ENCODE data around the gene DEPP1.

DEPP1 gene

GRCh38 chr10:44930904-44931620, 47.5 kb downstream of the DEPP1 start:
- Histone ChIP-seq H3K9me3 (no peaks in the 10 kb centered on the region), H3K36me3 (no peaks in the 10 kb centered on the region), H3K27me3 (no peaks in the 10 kb centered on the region), H3K4me3 (no peak overlapping the region), H3K9ac (no peak overlapping the region), H4K20me1 (no peaks in the 10 kb centered on the region), H3K27ac (no peak overlapping the region), H3K4me1 (peaks cover 55% of the 10 kb centered on the region), H3K4me2 (no peak overlapping the region)
- TF ChIP-seq Cebpa-rat (IDR thresholded peaks at IDR 0.05): no peak

DNA sequence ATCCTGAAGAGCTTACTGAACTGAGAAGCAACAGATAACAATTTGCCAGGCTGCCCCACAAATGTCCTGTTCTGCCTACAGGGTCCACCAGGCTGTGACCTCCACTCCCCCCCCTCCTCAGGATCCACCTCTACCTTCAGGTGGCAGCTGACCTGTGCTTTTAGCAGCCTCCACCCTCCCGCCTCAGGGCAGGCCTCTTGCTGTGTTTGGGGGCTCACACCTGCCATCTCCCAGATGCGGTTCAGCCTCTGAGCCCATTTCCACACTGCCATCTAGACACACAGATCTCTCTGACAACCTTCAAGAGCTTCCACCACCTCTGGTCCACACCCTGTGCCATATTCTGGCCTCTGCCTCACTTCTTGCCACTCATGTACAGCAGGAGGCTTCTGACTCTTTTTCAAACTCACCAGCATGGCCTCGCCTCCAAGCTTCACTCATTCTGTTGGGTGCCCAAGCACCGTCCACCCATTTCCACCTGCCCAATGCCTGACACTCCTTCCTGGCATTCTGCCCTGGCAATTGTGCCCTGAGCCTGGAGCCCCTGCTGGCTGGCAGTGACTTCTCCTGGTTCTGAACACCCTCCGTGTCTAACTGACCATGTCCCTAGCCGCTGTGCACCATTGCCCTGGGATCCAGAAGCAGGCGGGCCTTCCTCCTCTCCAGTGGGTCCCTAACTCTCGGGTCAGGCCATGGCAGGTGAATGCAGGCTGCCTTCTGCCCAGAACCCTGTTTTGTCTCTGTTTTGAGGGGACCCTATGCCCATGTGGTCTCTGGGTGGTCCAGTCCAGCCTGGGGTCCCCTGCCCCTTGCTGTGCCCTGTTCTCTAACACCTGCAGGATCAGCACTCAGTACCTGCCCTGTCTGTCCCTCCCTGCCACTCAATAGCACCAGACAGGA, 49.0 kb downstream of the DEPP1 start:
- Histone ChIP-seq H3K9me3 (no peaks in the 10 kb centered on the region), H3K4me1 (peaks cover 54% of the 10 kb centered on the region), H3K4me3 (no peak overlapping the region), H3K27me3 (no peaks in the 10 kb centered on the region), H3K27ac (no peak overlapping the region), H3K36me3 (no peaks in the 10 kb centered on the region), H3K4me2 (no peak overlapping the region), H3K9ac (no peak overlapping the region), H4K20me1 (no peaks in the 10 kb centered on the region)
- no peak for TF ChIP-seq Cebpa-rat (IDR thresholded peaks at IDR 0.05)

GRCh38 chr10:44928462-44928861, 50.1 kb downstream of the DEPP1 start:
- no peak overlapping the region for H3K9ac ChIP-seq
- H3K9me3 ChIP-seq: no peaks in the 10 kb centered on the region
- H3K36me3 ChIP-seq: no peaks in the 10 kb centered on the region
- H3K27me3 ChIP-seq: no peaks in the 10 kb centered on the region
- TF ChIP-seq Cebpa-rat (IDR thresholded peaks at IDR 0.05): no peak
- no peak overlapping the region for H3K27ac ChIP-seq
- H4K20me1 ChIP-seq: no peaks in the 10 kb centered on the region
- H3K4me3 ChIP-seq: no peak overlapping the region
- H3K4me1 ChIP-seq: peaks cover 54% of the 10 kb centered on the region
- H3K4me2 ChIP-seq: no peak overlapping the region

GRCh38 chr10:44927352-44927751, 51.3 kb downstream of the DEPP1 start:
- H3K9me3 ChIP-seq: no peaks in the 10 kb centered on the region
- H3K27me3 ChIP-seq: no peaks in the 10 kb centered on the region
- no peak for TF ChIP-seq Cebpa-rat (IDR thresholded peaks at IDR 0.05)
- H4K20me1 ChIP-seq: no peaks in the 10 kb centered on the region
- H3K4me1 ChIP-seq: peaks cover 43% of the 10 kb centered on the region
- H3K27ac ChIP-seq: no peak overlapping the region
- no peaks in the 10 kb centered on the region for H3K36me3 ChIP-seq
- H3K4me2 ChIP-seq: 0 out of 2 replicates have a peak overlapping the region, but pooled peaks have one; percentile 21
- H3K9ac ChIP-seq: no peak overlapping the region
- no peak overlapping the region for H3K4me3 ChIP-seq

DNA sequence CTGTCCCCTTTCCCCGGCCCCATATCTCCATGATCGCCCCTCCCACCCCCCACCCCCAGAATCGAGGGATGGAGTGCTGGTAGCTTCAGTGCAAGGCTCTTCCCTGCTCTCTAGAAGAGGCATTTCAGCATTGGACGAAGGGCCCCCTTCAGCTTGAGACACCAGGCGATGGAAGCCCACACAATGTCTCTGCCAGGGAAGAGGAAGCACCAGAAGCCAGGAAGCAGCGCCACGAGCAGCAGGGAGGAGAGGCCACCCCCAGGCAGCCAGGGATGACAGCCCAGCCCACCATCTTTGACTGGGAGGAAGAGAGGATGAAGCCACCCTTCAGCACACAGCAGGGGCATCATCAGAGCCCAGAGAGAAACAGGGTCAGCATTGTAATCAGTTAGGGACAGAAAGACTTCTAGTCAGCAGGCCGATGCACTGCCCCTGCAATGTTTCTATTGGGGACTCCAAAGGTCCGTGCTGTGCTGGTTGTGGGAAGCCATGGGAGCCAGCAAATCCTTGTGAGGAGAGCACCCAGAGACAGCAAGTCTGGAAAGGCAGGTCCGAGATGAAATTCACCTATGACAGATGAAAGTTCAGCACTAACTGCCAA, 51.8 kb downstream of the DEPP1 start:
- TF ChIP-seq Cebpa-rat (IDR thresholded peaks at IDR 0.05): no peak

More for the DNA sequence above, 51.8 kb downstream of the DEPP1 start:
- Histone ChIP-seq H4K20me1 (no peaks in the 10 kb centered on the region), H3K4me1 (peaks cover 40% of the 10 kb centered on the region), H3K9ac (no peak overlapping the region), H3K9me3 (no peaks in the 10 kb centered on the region), H3K36me3 (no peaks in the 10 kb centered on the region), H3K4me3 (no peak overlapping the region), H3K27ac (no peak overlapping the region), H3K27me3 (no peaks in the 10 kb centered on the region), H3K4me2 (peak overlapping the region; percentile 21)
